GM12801 (cell line): Measurements from ENCODE around the gene TLCD3A.

Experiments used
- TF ChIP-seq, protein P1 (sequence below): IDR thresholded peaks from one replicate; pipeline ENCODE4 v1.5.1; 2011; ENCODE audit warnings: control low read depth; ENCODE audit not compliant: insufficient read length; ENCODE audit errors: extremely low read depth

Gene TLCD3A

DNA sequence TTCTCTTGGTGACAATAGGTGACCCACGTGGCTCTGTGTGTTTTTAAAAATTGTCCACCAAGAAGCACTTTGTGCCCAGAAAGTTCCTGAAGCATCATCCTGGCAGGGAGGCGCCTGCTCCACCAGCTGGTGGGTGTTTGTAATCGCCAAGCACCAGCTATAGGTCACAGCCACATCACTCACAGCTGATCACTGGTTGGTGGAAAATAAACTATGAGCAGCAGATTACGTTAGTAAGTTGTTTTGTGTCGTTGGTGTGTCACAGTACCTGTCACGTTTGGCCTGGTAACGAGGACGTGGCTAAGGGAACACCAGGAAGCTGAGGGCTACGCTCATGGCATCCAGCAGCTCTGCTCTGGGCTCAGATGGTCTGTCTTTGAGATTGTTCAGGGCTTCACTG is 59.9 kb downstream of the TLCD3A start:
- TF ChIP-seq, protein P1, sequence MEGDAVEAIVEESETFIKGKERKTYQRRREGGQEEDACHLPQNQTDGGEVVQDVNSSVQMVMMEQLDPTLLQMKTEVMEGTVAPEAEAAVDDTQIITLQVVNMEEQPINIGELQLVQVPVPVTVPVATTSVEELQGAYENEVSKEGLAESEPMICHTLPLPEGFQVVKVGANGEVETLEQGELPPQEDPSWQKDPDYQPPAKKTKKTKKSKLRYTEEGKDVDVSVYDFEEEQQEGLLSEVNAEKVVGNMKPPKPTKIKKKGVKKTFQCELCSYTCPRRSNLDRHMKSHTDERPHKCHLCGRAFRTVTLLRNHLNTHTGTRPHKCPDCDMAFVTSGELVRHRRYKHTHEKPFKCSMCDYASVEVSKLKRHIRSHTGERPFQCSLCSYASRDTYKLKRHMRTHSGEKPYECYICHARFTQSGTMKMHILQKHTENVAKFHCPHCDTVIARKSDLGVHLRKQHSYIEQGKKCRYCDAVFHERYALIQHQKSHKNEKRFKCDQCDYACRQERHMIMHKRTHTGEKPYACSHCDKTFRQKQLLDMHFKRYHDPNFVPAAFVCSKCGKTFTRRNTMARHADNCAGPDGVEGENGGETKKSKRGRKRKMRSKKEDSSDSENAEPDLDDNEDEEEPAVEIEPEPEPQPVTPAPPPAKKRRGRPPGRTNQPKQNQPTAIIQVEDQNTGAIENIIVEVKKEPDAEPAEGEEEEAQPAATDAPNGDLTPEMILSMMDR = no peak
